PFSK-1 (cell line): ENCODE results near the gene TMEM87B.

Source experiments
- FOXP2 ChIP-seq: optimal IDR thresholded peaks from 2 replicates; pipeline ENCODE3; 2011; ENCODE audit warnings: borderline replicate concordance, control low read depth, inconsistent platforms; ENCODE audit not compliant: insufficient read depth; ENCODE audit errors: extremely low read length, extremely low read depth
- POLR2AphosphoS5 ChIP-seq: IDR thresholded peaks from 2 replicates; pipeline ENCODE4 v1.6.1; 2012; ENCODE audit warnings: low read depth, mild to moderate bottlenecking, control low read depth, low read length, moderate library complexity
- SIN3A ChIP-seq: IDR thresholded peaks from 2 replicates; pipeline ENCODE4 v1.6.1; 2012; ENCODE audit warnings: mild to moderate bottlenecking, low read length, moderate library complexity, borderline replicate concordance; ENCODE audit not compliant: insufficient read depth
- TAF1 ChIP-seq: IDR thresholded peaks from 2 replicates; pipeline ENCODE4 v1.6.1; 2012; ENCODE audit warnings: low read length, control low read depth, borderline replicate concordance; ENCODE audit not compliant: insufficient read depth
- TF ChIP-seq, protein P1 (sequence below), 2 experiments: IDR thresholded peaks; 2 replicates each; pipeline versions ENCODE4 v1.6.1 to v1.8.0; 2011 to 2012; ENCODE audit warnings: low read depth in 2 of 2, low read length in 2 of 2, control low read depth in 1 of 2, inconsistent platforms in 1 of 2, mild to moderate bottlenecking in 1 of 2, moderate library complexity in 1 of 2; ENCODE audit not compliant: insufficient read depth in 1 of 2

The TMEM87B gene

DNA sequence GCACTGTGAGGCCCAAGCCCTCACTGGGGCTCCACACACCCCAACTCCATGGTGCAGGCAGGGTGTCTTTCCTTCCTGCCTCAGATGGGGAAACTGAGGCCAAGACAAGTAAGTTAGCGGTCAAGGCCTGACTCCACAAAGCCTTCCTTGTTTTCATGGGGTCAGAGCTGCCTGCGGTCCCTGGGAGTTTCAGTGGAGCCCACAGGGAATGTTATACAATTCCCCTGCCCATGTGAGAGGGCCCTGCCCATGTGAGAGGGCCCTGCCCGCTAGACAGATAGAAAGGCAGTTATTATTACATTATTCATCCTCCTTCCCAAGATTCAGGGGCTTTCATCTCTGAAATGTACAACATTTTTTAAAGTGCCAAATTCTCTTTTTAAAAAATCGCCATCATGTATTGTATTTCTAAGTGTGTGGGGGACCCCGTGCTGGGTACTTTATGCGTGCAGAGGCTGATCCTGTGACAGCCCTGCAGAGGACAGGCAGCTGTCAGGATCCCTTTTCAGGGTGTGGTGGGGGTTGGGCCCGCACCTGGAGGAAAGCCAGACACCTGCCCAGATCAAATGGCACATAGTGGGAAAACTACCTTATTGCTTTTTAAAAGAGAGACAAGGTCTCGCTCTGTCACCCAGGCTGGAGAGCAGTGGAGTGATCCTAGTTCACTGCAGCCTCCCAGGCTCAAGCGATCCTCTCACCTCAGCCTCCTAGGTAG, 106.5 kb downstream of the TMEM87B start:
- TF ChIP-seq TAF1 = no peak
- TF ChIP-seq, protein P1, sequence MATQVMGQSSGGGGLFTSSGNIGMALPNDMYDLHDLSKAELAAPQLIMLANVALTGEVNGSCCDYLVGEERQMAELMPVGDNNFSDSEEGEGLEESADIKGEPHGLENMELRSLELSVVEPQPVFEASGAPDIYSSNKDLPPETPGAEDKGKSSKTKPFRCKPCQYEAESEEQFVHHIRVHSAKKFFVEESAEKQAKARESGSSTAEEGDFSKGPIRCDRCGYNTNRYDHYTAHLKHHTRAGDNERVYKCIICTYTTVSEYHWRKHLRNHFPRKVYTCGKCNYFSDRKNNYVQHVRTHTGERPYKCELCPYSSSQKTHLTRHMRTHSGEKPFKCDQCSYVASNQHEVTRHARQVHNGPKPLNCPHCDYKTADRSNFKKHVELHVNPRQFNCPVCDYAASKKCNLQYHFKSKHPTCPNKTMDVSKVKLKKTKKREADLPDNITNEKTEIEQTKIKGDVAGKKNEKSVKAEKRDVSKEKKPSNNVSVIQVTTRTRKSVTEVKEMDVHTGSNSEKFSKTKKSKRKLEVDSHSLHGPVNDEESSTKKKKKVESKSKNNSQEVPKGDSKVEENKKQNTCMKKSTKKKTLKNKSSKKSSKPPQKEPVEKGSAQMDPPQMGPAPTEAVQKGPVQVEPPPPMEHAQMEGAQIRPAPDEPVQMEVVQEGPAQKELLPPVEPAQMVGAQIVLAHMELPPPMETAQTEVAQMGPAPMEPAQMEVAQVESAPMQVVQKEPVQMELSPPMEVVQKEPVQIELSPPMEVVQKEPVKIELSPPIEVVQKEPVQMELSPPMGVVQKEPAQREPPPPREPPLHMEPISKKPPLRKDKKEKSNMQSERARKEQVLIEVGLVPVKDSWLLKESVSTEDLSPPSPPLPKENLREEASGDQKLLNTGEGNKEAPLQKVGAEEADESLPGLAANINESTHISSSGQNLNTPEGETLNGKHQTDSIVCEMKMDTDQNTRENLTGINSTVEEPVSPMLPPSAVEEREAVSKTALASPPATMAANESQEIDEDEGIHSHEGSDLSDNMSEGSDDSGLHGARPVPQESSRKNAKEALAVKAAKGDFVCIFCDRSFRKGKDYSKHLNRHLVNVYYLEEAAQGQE (IDR thresholded peaks at IDR 0.05; ENCODE audit: insufficient read depth in 1 of 2, low read depth in 2 of 2, low read length in 2 of 2) = no peak
- TF ChIP-seq FOXP2 = no peak
- TF ChIP-seq POLR2AphosphoS5 = no peak
- no peak for TF ChIP-seq SIN3A

DNA sequence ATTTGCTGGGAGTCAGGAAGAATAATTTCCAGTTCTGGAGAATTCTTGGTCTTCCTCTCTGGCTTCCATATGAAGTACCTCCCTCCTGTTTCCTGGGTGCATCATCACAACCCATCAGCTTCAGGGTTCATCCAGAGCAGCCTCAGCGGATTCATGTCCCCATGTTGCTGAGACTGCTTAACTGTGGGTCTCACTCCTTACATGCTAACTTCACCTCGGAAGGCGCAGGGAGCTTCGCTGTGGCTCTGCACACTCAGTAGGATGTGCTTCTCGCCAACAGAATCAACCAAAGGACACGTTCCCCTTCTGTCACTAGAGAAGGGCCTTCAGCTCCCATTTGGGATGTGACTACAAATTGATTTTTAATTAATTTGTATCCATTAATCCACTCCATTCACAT, 107.3 kb downstream of the TMEM87B start:
- TF ChIP-seq SIN3A = no peak
- TF ChIP-seq, protein P1 (IDR thresholded peaks at IDR 0.05; ENCODE audit: insufficient read depth in 1 of 2, low read depth in 2 of 2, low read length in 2 of 2) = no peak
- TF ChIP-seq POLR2AphosphoS5 = no peak
- TF ChIP-seq TAF1 = no peak
- TF ChIP-seq FOXP2 = no peak

DNA sequence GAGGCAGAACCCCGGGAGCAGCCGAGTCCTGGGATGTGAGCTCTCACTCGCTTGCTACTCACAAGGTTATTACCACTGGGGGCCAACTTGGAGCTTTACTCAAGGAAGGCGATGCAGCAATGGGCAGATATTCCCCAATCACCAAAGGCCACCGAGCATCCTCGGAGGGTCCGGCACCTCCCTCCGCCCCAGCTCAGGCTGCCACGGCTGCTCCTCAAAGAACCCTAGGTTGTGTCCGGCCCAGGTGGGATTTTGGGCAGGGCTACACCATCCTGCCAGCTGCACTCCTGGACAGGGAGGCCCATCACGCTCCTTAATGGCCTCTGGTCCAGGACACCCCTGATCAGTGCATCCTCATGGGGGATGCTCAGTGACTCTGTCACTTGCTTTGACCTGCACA, 107.9 kb downstream of the TMEM87B start:
- TF ChIP-seq POLR2AphosphoS5 (no peak), SIN3A (no peak), TAF1 (no peak), FOXP2 (no peak)
- TF ChIP-seq, protein P1 (IDR thresholded peaks at IDR 0.05; ENCODE audit: insufficient read depth in 1 of 2, low read depth in 2 of 2, low read length in 2 of 2) = no peak

DNA sequence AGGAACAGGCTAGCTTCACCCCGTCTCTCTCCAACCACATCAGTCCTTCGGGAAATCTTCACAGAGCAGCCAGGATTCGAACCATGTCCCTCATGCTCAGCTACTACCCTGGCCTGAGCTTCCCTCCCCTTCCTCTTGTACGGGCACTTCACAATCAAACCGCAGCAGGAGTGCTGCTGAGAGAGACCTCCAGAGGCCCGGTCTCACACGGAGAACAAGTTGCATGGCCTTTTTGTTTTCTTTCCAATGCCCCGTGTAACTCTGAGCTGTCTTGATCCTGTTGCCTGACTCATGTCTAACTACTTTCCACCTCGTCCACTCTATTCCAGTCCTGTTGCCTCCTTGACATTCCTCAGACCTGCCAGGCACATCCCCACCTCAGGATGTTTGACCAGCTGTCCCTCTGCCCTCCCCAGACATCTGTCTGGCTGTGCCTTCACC, 108.5 kb downstream of the TMEM87B start:
- no peak for TF ChIP-seq SIN3A
- TF ChIP-seq, protein P1 (IDR thresholded peaks at IDR 0.05; ENCODE audit: insufficient read depth in 1 of 2, low read depth in 2 of 2, low read length in 2 of 2) = no peak
- TF ChIP-seq TAF1 = no peak
- TF ChIP-seq FOXP2 = no peak
- TF ChIP-seq POLR2AphosphoS5 = no peak

DNA sequence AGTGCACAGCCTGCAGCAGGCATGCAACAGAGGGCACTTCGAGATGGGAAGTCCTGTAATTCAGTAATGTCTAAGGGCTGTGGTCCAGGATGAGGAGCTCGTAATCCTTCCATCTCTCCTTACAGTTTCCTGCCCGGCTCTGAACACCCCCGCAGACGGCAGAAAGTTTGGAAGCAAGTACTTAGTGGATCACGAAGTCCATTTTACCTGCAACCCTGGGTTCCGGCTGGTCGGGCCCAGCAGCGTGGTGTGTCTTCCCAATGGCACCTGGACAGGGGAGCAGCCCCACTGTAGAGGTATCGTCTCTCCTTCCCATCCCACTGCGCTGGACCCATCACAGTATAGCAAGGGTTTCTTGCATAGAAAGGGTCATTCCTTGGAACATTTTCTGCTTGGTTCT, 109.8 kb downstream of the TMEM87B start:
- no peak for TF ChIP-seq FOXP2
